NCI-H2227 (cell line): ENCODE data around the gene SPATA17.

ENCODE experiments used
- DNase-seq: peaks from one replicate; lab custom pipeline; 2025; ENCODE audit not compliant: unreplicated experiment; lab: John Stamatoyannopoulos, UW

Gene SPATA17

GRCh38 chr1:217846733-217847132, 215.6 kb downstream of the SPATA17 start:
- no peak for DNase-seq

- no peak for DNase-seq
Measured at GRCh38 chr1:217847643-217848042, 216.5 kb downstream of the SPATA17 start.

GRCh38 chr1:217856342-217857034, 225.3 kb downstream of the SPATA17 start:
- no peak for DNase-seq

GRCh38 chr1:217857061-217857460, 225.9 kb downstream of the SPATA17 start:
- no peak for DNase-seq

- DNase-seq = no peak
Measured at GRCh38 chr1:217861658-217862057, 230.5 kb downstream of the SPATA17 start.

- no peak for DNase-seq
Measured at GRCh38 chr1:217867446-217867995, 236.4 kb downstream of the SPATA17 start.

GRCh38 chr1:217871955-217872354, 240.8 kb downstream of the SPATA17 start:
- no peak for DNase-seq

- DNase-seq = no peak
Measured at GRCh38 chr1:217875229-217875628, 244.1 kb downstream of the SPATA17 start.

- DNase-seq = no peak
Measured at GRCh38 chr1:217876401-217876800, 245.3 kb downstream of the SPATA17 start.

GRCh38 chr1:217876896-217877295, 245.8 kb downstream of the SPATA17 start:
- no peak for DNase-seq

GRCh38 chr1:217881131-217881543, 250.0 kb downstream of the SPATA17 start:
- DNase-seq = no peak

- DNase-seq = no peak
Measured at GRCh38 chr1:217881607-217882332, 250.6 kb downstream of the SPATA17 start.

- DNase-seq = no peak
Measured at GRCh38 chr1:217885181-217885580, 254.0 kb downstream of the SPATA17 start.

- no peak for DNase-seq
Measured at GRCh38 chr1:217888328-217888727, 257.2 kb downstream of the SPATA17 start.

GRCh38 chr1:217889401-217889800, 258.3 kb downstream of the SPATA17 start:
- DNase-seq = no peak

- no peak for DNase-seq
Measured at GRCh38 chr1:217891966-217892365, 260.8 kb downstream of the SPATA17 start.

- no peak for DNase-seq
Measured at GRCh38 chr1:217892750-217893149, 261.6 kb downstream of the SPATA17 start.

GRCh38 chr1:217895841-217896240, 264.7 kb downstream of the SPATA17 start:
- DNase-seq = peak; percentile 46

- DNase-seq = no peak
Measured at GRCh38 chr1:217896490-217896889, 265.3 kb downstream of the SPATA17 start.

- no peak for DNase-seq
Measured at GRCh38 chr1:217897100-217897499, 266.0 kb downstream of the SPATA17 start.

GRCh38 chr1:217899614-217900013, 268.5 kb downstream of the SPATA17 start:
- no peak for DNase-seq

GRCh38 chr1:217907504-217907903, 276.4 kb downstream of the SPATA17 start:
- no peak for DNase-seq
